HG03354 (cell line): Measurements from ENCODE around the gene ANKLE1.

Experiments used
- ATAC-seq: cut with Tn5 transposase; IDR thresholded peaks from one replicate; pipeline ENCODE4 v1.9.1; 2021; ENCODE audit warnings: mild to moderate bottlenecking; ENCODE audit not compliant: unreplicated experiment, poor library complexity, severe bottlenecking

ANKLE1 gene

DNA sequence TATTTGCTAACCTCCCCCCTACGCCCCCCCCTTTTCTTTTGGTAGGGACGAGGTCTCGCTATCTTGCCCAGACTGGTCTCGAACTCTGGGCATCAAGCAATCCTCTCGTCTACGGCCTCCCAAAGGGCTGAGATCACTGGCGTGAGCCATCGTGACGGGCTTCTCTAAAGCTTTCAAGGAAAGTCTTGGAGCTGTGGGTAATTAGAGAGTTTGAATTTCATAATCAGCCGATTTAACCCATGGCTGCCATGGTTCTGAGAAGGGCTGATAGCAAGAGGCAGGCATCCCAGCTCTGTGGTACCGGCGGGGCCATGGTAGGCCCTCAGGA is 22.2 kb downstream of the ANKLE1 start:
- no peak for ATAC-seq

- ATAC-seq: no peak
Observed at GRCh38 chr19:17304386-17305215, 22.9 kb downstream of the ANKLE1 start.

GRCh38 chr19:17305216-17305516 is 23.5 kb downstream of the ANKLE1 start:
- ATAC-seq: no peak

- ATAC-seq: peak; percentile 66
Observed at GRCh38 chr19:17305517-17306284, 24.0 kb downstream of the ANKLE1 start, which contains the start of gene MRPL34. MRPL34 (plus strand) TSS chr19:17305872; CDS start chr19:17305893, 21 bp downstream.

DNA sequence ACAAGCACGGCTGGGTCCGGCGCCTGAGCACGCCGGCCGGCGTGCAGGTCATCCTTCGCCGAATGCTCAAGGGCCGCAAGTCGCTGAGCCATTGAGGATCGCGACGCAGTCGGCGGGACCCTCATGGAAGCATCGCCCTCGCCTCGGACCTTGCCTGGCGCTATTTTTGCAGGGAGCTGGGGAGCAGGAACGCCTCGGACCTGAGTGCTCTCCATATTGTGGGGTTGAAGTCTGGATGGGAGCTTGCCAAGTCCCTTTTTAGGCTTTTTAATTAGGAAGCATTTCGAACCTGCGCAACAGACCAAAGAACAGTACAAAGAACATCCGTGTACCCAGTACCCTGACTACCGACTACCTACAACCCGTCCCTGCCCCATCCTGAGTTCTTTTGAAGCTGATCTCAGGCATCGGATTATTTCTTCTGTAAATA is 24.6 kb downstream of the ANKLE1 start:
- no peak for ATAC-seq

DNA sequence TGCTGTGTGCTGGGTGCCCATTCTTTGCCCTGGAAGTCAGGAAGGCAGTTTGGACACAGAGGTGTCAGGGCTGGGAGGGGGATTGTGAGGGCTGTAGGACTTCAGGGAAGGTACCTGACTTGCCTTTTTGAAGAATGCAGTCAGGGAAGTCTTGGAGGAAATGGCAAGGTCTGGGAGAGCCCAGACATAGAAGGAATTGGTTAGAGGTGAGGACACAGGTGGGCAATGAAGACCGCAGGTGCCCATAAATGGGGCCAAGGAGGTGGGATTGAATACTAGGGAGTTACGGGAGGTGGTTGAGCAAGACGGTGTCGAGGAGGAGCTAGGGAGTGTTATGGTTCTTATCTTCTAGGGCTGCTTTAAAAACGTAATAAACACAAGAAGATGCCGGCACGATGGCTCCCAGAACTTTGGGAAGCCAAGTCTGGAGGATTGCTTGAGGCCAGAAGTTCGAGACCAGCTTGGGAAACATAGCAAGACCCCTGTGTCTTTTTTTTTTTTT is 26.2 kb downstream of the ANKLE1 start:
- no peak for ATAC-seq

GRCh38 chr19:17309198-17309964 is 27.7 kb downstream of the ANKLE1 start, which contains the start of gene DDA1:
DDA1 (plus strand) TSS chr19:17309563; CDS start chr19:17309655, 92 bp downstream.
- peak; percentile 59 for ATAC-seq

GRCh38 chr19:17309965-17310461 is 28.3 kb downstream of the ANKLE1 start:
- ATAC-seq: no peak

- ATAC-seq: no peak
Observed at GRCh38 chr19:17311455-17312188, 29.9 kb downstream of the ANKLE1 start.

- ATAC-seq: no peak
Observed at GRCh38 chr19:17312189-17313113, 30.8 kb downstream of the ANKLE1 start.

GRCh38 chr19:17314007-17314593 is 32.4 kb downstream of the ANKLE1 start:
- no peak for ATAC-seq

DNA sequence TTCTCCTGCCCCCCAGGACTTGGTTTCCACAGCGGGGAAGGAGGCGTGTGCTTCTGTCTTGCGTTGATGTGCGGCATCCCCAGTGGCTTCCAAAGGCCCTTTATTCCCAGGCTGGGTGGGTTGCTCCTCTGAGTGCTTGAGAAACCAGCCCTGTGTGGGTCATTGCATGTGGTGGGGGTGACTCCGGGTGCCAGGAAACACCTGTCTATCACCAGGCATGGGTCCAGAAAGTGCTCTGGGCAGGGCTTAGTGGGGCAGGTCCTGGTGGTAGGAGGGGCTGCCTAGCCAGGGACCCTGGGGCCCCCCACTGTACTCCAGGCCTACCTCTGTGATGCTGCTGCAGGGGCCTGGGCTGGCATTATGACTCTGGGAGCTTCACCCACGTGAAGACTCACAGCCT is 37.3 kb downstream of the ANKLE1 start:
- ATAC-seq: no peak

- no peak for ATAC-seq
Observed at GRCh38 chr19:17319473-17320238, 38.0 kb downstream of the ANKLE1 start.

GRCh38 chr19:17320435-17320834 is 38.7 kb downstream of the ANKLE1 start:
- ATAC-seq: no peak

DNA sequence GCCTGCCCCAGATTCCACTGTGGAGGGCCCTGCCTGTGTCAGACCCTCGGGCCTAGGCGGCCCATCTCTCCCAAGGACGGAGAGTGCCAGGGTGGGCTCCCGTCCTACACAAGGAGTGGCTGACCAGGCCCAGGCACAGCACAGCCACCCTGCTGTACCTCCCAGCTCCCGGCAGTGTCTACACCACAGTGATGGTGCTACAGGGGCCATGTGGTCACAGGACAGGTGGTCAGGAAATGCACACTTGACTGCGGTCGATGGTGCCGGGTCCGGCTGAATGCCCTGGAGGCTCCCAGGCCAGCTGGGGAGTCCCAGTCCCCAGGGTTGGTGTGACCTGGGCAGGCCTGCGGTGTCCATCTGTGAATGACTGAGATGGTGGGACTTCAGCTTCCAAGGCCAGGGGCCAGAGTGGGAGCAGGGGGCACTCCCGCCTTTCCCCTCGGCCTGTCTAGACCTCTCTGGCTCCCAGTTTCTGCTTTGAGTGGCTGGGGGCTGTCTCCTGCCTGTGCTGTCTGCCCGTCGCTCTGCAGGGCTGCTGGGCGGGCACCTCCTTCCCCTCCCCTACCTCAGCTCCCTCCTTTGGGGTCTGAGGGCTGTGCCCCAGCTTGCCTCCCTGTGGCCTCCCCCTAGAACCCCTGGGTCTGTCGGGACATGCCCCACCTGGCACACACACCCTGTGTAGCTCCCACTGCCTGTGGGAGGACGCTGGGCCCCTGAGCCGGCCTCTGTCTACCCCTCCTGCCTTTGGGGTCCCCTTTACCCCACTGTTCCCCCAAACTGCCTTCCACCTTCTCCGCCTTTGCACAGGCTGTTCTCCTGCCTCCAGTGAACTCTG is 40.2 kb downstream of the ANKLE1 start:
- no peak for ATAC-seq

DNA sequence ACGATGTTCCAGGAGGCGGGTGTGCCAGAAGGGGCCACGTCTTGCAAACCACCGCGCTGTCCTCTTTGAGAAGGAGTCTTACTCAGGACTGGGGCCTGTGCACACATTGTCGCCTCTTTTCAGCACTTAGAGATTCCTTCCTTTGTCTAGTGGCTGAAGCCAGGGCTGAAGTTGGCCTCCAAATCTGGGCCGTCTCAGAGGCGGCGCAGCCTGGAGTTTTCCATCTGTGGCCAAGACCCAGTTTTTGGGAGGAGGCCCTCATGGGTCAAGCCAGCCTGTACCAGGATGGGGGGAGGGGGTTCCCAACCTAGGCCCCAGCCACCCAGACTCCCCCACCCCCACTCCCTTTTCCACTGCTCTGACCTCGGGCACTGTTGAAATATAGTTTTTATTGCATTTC is 41.2 kb downstream of the ANKLE1 start:
- no peak for ATAC-seq
